GM12892 (cell line): ENCODE results near the gene LSM3.
"Not testable (repeated sequence)": the region's sequence is repeated elsewhere in the genome, so short reads cannot be mapped to it uniquely, and the experiment has no call there.

Experiments used
- DNase-seq: peaks from one replicate; pipeline ENCODE4 v3.0.0; 2011; ENCODE audit not compliant: insufficient read length
- FAIRE-seq: peaks from 2 replicates; lab custom pipeline; 2011; peaks lifted over from hg19 to GRCh38; lab: Jason Lieb, UNC
- POLR2A ChIP-seq: IDR thresholded peaks from 2 replicates; pipeline ENCODE4 v1.6.1; 2011; ENCODE audit warnings: low read depth, low read length, control low read depth
- POLR2AphosphoS5 ChIP-seq: IDR thresholded peaks from 2 replicates; pipeline ENCODE4 v1.6.1; 2011; ENCODE audit warnings: low read depth, low read length, control low read depth
- TAF1 ChIP-seq: IDR thresholded peaks from 2 replicates; pipeline ENCODE4 v1.6.1; 2011; ENCODE audit warnings: low read depth, mild to moderate bottlenecking, control low read depth, low read length, borderline replicate concordance

The LSM3 gene

GRCh38 chr3:14214764-14215163 lies 36.1 kb downstream of the LSM3 start:
- DNase-seq (no peak), FAIRE-seq (no peak)
- no peak for TF ChIP-seq TAF1
- no peak for TF ChIP-seq POLR2A
- TF ChIP-seq POLR2AphosphoS5: no peak

- FAIRE-seq: no peak
- DNase-seq: no peak
- no peak for TF ChIP-seq POLR2A
- no peak for TF ChIP-seq POLR2AphosphoS5
- TF ChIP-seq TAF1: no peak
Observed at GRCh38 chr3:14216257-14217048, 37.8 kb downstream of the LSM3 start.

DNA sequence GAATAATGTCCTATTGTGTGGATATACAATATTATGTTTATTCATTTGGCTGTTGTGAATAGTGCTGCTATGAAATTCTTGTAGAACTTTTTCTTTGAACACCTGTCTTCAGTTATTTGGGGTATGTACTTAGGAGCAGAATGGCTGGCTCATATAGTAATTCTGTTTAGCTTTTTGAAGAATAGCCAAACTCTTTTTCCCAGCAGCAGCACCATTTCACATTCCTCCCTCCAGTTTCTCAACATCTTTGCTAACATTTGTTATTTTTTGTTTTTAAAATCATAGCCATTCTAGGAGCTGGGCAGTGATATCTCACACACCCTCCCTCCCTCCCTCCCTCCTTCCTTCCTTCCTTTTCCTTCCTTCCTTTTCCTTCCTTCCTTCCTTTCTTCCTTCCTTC lies 39.7 kb downstream of the LSM3 start:
- TF ChIP-seq TAF1 (no peak), POLR2A (no peak), POLR2AphosphoS5 (no peak)
- FAIRE-seq: no peak
- no peak for DNase-seq

DNA sequence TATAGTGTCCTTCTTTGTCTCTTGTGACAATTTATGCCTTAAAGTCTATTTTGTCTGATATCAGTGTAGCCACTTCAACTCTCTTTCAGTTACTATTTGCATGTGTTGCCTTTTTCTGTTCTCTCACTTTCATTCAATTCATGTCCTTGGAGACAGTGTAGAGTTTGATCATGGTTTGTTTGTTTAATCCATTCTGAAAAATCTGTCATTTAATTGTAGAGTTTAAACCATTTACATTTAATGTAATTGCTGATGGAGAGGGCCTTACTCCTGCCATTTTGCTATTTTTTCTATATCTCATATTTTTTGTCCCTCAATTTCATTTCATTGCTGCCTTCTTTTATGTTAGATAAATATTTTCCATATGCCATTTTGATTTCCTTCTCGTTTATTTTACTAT lies 42.3 kb downstream of the LSM3 start:
- TF ChIP-seq TAF1 (no peak), POLR2A (no peak)
- no peak for DNase-seq
- no peak for FAIRE-seq

DNA sequence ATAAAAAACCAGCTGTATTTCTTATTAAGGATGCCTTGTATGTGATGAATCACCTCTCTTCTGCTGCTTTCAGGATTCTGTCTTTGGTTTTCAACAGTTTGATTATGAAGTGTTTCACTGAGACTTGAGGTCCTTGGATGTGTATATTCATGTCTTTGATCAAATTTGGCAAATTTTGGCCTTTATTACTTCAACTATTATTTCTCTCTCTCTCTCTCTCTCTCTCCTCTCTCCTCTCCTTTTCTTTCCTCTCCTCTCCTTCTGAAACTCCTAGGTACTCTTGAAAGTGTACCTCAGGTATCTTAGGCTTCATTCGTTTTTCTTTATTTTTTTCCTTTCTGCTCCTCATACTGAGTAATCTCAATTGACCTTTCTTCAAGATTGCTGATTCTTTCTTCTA lies 43.3 kb downstream of the LSM3 start:
- no peak for TF ChIP-seq POLR2AphosphoS5
- TF ChIP-seq POLR2A: no peak
- TF ChIP-seq TAF1: no peak
- DNase-seq (no peak), FAIRE-seq (no peak)

DNA sequence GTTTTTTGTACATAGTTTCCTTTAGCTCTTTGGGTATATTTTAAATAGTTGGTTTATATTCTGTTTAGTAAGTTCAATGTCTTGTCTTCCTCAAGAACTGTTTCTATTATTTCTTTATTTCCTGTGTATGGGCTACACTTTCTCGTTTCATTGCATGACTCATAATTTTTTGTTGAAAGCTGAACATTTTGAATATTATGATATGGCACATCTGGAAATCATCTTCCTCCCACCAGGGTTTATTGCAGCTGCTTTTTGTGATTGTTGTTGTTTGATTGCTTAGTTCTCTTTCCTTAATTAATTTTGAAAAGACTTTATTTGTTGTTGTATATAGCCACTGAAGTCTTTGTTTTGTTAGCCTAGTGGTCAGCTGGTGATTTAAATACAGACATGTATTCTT lies 43.8 kb downstream of the LSM3 start:
- no peak for FAIRE-seq
- no peak for DNase-seq
- TF ChIP-seq TAF1: no peak
- TF ChIP-seq POLR2A: no peak
- no peak for TF ChIP-seq POLR2AphosphoS5

DNA sequence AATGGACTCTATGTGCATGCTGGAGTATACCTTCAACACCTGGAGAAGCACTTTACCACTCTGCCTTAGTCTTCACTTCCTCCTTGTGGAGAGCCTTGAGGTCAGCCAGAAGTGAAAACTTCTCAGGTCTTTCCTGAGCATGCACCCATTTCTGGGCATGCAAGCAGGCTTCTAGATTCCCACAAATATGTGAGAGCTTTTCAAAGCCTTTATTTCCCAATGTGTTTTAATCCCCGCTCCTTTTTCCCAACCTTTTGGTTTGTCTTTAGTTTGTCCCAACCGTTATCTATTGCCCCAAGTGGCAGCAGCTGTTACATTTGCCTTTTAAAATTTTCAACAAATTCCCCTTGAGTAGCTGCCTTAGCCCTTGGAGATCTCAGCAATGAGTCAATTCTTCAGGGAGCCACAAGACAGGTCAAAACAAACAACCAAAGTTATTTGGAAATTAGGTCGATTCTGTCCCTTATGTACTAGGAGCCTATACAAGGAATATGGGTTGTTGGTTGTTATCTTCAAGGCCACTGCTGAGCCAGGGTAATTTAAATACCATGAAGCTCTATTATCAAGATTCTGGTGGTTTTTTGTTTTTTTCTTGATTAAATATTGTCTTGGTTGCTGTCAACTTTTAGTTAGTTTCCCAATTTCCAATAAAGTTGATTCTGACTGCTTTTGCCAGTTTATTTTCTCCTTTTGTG lies 44.4 kb downstream of the LSM3 start:
- FAIRE-seq (no peak), DNase-seq (no peak)
- TF ChIP-seq POLR2AphosphoS5: no peak

DNA sequence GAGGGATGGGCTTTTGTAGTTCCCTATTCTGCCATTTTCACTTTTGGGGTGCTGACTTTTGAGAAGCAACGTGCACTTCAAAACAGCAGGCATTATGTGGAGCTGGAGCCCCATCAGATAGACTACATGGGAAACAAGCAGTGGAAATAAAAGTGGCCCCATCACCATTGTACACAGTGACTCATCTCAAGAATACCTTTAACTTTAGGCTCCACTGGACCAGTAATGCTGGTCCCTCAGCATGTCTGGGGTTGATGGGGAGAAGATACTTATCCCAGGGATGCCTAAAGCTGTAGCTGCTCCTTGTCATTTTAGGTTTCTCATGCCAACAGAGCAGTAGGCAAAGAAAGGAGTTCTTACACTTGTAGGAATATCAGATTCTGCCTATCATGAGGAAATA lies 45.0 kb downstream of the LSM3 start:
- FAIRE-seq: no peak
- DNase-seq: no peak
- no peak for TF ChIP-seq POLR2A
- TF ChIP-seq TAF1: no peak
- TF ChIP-seq POLR2AphosphoS5: no peak

GRCh38 chr3:14224895-14225294 lies 46.3 kb downstream of the LSM3 start:
- DNase-seq: no peak
- TF ChIP-seq TAF1 (no peak), POLR2AphosphoS5 (no peak), POLR2A (no peak)
- FAIRE-seq: no peak

DNA sequence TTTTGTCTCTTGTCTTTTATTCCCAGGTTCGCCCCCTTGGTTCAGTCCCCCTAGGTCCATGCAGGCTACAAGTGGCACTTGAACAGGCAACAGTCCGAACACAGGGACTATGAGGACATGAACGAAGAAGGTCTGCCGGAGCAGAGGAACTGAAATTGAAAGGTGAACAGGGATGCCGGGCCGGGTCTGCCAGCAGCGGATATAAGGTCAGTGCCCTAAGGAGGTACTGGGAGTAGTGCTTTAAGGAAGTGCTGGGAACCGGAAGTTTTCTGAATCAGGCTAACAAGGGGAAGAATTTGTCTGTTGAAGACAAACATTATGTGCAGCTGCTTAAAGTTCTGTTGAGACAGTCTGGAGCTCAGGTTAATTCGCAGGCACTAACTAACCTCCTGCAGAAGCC lies 46.8 kb downstream of the LSM3 start:
- FAIRE-seq (peak; percentile 24), DNase-seq (no peak)
- TF ChIP-seq POLR2A: no peak
- no peak for TF ChIP-seq TAF1
- TF ChIP-seq POLR2AphosphoS5: no peak

- FAIRE-seq, DNase-seq: not testable (repeated sequence)
Observed at GRCh38 chr3:14226351-14226750, 47.7 kb downstream of the LSM3 start.

GRCh38 chr3:14227856-14228255 lies 49.2 kb downstream of the LSM3 start:
- DNase-seq: no peak

More at GRCh38 chr3:14227856-14228255, 49.2 kb downstream of the LSM3 start:
- no peak for TF ChIP-seq TAF1
- TF ChIP-seq POLR2A: no peak
- FAIRE-seq: no peak
